Type B pancreatic cell (in vitro differentiated cells): ENCODE data around the gene B4GALNT4. TPM values are rescaled to one million over a fixed set of nuclear protein-coding genes. Genes with fewer than 3 reads are reported as not detected.

Experiments used
- DNase-seq: peaks from one replicate; pipeline ENCODE4 v3.0.0; 2021; ENCODE audit warnings: mixed read lengths; ENCODE audit not compliant: unreplicated experiment; ENCODE audit errors: extremely low spot score
- H3K27ac Mint-ChIP-seq: 2 replicates; pipeline ENCODE4 v1.8.0; 2021; ENCODE audit warnings: mild to moderate bottlenecking, mixed read lengths
- H3K27me3 Mint-ChIP-seq: 2 replicates; pipeline ENCODE4 v1.8.0; 2021; ENCODE audit warnings: mixed read lengths
- H3K36me3 Mint-ChIP-seq: 2 replicates; pipeline ENCODE4 v1.8.0; 2021; ENCODE audit warnings: mixed read lengths
- H3K4me1 Mint-ChIP-seq: one replicate; pipeline ENCODE4 v1.8.0; 2021; ENCODE audit warnings: mixed read lengths; ENCODE audit not compliant: unreplicated experiment
- H3K4me3 Mint-ChIP-seq: 2 replicates; pipeline ENCODE4 v1.8.0; 2021; ENCODE audit warnings: mild to moderate bottlenecking, mixed read lengths
- H3K9me3 Mint-ChIP-seq: 2 replicates; pipeline ENCODE4 v1.8.0; 2021; ENCODE audit warnings: mixed read lengths
- CTCF ChIP-seq: fragments of 200-600 bp; sonication (generic); conservative IDR thresholded peaks from 2 replicates; pipeline ENCODE4 v1.5.0; 2021; ENCODE audit warnings: antibody characterized with exemption, mild to moderate bottlenecking
- total RNA-seq: library from RNA; stranded (reverse); gene quantifications from 2 replicates; pipeline ENCODE4 v1.2.1, GENCODE V29; 2021; ENCODE audit warnings: low replicate concordance

B4GALNT4 gene
- total RNA-seq, 1 donor from 2014 or later: 185 TPM

- Mint-ChIP-seq H3K4me3 (no peak overlapping the region), H3K9me3 (no peaks in the 10 kb centered on the region), H3K27ac (no peak overlapping the region), H3K27me3 (no peaks in the 10 kb centered on the region), H3K36me3 (peaks cover 27% of the 10 kb centered on the region), H3K4me1 (no peaks in the 10 kb centered on the region)
- no peak for TF ChIP-seq CTCF
- DNase-seq: no peak
Measured at GRCh38 chr11:373716-374551, 4.6 kb downstream of the B4GALNT4 start.

GRCh38 chr11:375065-376025, 6.0 kb downstream of the B4GALNT4 start:
- Mint-ChIP-seq H3K4me1 (no peaks in the 10 kb centered on the region), H3K9me3 (no peaks in the 10 kb centered on the region), H3K36me3 (peaks cover 28% of the 10 kb centered on the region), H3K27ac (no peak overlapping the region), H3K27me3 (no peaks in the 10 kb centered on the region), H3K4me3 (no peak overlapping the region)
- no peak for TF ChIP-seq CTCF
- DNase-seq: no peak

- H3K9me3 Mint-ChIP-seq: no peaks in the 10 kb centered on the region
- H3K27me3 Mint-ChIP-seq: no peaks in the 10 kb centered on the region
- no peak for TF ChIP-seq CTCF
- H3K36me3 Mint-ChIP-seq: peaks cover 24% of the 10 kb centered on the region
- H3K4me3 Mint-ChIP-seq: no peak overlapping the region
- H3K27ac Mint-ChIP-seq: no peak overlapping the region
- no peaks in the 10 kb centered on the region for H3K4me1 Mint-ChIP-seq
- DNase-seq: no peak
Measured at GRCh38 chr11:376531-377173, 7.4 kb downstream of the B4GALNT4 start.

- TF ChIP-seq CTCF: no peak
- H3K36me3 Mint-ChIP-seq: peaks cover 22% of the 10 kb centered on the region
- no peaks in the 10 kb centered on the region for H3K27me3 Mint-ChIP-seq
- H3K27ac Mint-ChIP-seq: no peak overlapping the region
- H3K4me1 Mint-ChIP-seq: no peaks in the 10 kb centered on the region
- no peak for DNase-seq
- H3K9me3 Mint-ChIP-seq: no peaks in the 10 kb centered on the region
- H3K4me3 Mint-ChIP-seq: no peak overlapping the region
Measured at GRCh38 chr11:377174-377865, 8.0 kb downstream of the B4GALNT4 start.
